GM18505 (cell line): ENCODE measurements around the gene AGBL3.

Experiments used
- ATAC-seq: cut with Tn5 transposase; IDR thresholded peaks from one replicate; pipeline ENCODE4 v1.9.1; 2021; ENCODE audit not compliant: unreplicated experiment
- POLR2A ChIP-seq: IDR thresholded peaks from 4 replicates; pipeline ENCODE4 v1.6.1; 2011; ENCODE audit warnings: borderline replicate concordance; ENCODE audit not compliant: insufficient read depth, insufficient read length; ENCODE audit errors: extremely low read depth

The AGBL3 gene

DNA sequence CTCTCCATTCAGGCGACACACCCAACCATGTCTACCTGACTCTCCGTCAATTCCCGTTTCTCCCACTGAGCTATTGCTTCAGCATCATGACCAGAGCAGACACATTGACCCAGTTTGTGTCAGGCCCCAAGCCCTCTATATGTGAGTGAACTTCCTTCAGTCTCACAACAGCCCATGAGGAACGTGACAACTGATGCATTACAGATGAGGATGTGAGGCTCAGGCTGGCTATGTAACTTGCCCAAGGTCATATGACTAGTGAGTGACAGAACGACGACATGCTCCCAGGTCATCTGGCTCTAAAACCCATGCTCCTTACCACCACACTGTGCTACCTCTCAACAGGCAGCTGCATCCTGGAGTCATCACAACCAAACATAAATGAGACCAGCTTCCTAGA is 165.2 kb downstream of the AGBL3 start:
- no peak for TF ChIP-seq POLR2A
- no peak for ATAC-seq

DNA sequence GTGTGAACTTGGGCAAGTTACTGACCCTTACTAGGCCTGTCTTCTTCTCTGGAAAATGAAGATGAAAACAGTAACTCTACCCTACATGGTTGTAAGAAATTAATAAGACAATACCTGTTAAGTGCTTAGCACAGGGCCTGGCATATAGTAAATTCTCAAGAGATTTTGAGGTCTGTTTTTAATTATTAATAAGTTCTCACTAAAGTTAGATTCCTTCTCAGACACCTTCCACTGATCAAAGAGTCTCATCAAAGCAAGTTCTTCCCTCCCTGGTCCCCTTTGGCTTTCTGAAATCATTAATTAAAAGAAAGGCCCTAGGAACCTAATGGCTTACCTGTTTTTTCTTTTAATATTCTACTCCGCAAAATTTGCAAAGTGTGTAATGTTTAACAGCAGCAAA is 166.1 kb downstream of the AGBL3 start:
- TF ChIP-seq POLR2A = no peak
- ATAC-seq = no peak

DNA sequence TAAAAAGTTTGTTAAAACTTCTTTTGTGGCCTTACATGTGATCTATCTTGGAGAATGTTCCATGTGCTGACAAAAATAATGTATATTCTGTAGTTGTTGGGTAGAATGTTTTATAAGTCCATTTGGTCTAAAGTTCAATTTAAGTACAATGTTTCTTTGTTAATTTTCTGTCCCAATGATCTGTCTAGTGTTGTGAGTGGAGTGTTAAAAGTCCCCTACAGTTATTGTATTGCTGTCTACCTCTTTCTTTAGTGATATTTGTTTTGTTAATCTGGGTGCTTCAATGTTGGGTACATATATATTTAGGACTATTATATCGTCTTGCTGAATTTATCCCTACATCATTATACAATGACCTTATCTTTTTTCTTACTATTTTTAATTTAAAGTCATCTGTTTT is 168.4 kb downstream of the AGBL3 start:
- no peak for ATAC-seq
- TF ChIP-seq POLR2A = no peak

DNA sequence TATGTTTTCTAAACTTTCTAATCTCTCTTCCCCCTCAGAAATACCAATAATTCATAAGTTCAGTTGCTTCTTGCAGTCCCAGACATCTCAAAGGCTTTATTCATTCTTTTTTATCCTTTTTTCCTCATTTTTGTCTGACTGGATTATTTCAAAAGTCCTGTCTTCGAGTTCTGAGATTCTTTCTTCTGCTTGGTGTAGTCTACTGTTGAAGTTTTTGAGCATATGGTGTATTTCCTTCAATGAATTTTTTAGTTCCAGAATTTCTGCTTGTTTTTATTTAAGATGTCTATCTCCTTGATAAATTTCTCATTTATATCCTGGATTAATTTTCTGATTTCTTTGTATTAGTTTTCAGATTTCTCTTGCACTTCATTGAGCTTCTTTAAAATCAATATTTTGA is 170.0 kb downstream of the AGBL3 start:
- no peak for ATAC-seq
- no peak for TF ChIP-seq POLR2A

DNA sequence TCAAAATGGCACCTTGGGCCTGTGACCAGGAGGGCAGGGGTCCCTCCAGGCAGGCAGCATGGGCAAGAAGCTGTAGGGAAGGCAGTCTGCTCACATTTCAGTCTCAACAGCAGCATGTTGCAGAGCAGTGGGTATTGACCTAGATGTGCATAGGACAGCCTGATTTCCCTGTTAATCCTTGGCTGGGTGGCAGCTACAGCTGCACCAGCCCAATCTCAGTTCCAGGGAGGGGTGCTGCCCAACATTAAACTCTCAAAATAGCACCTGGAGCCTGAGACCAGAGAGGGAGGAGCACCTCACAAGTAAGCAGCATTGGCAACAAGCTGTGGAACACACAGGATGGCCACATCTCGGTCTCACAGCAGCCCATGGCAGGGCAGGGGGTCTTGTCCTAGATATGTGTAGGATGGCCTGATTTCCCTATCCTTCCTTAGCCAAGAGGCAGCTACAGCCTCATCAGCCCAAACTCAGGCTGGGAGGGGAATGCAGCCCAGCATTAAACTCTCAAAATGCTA is 171.9 kb downstream of the AGBL3 start:
- TF ChIP-seq POLR2A = no peak

DNA sequence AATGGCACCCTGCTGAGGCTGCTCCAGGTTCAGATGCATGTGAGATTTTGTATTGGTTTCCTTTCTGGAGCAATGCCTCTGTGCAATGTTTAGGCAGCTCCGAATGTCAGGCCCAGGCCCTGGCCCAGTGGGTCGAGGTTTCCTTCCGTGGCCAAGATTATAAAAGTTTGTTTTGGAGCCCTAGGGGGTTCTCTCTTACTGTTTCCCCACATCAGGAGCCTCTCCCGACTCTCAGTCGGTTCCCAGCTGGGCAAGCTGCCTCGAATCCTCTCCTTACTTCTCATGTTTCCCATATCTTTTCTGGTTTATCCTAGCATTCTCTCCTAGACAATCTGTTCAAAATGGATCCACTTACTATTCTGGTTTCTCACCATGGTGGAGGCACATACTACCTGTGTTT is 172.6 kb downstream of the AGBL3 start:
- no peak for ATAC-seq
- no peak for TF ChIP-seq POLR2A

More for the DNA sequence above, 171.9 kb downstream of the AGBL3 start:
- ATAC-seq = no peak

DNA sequence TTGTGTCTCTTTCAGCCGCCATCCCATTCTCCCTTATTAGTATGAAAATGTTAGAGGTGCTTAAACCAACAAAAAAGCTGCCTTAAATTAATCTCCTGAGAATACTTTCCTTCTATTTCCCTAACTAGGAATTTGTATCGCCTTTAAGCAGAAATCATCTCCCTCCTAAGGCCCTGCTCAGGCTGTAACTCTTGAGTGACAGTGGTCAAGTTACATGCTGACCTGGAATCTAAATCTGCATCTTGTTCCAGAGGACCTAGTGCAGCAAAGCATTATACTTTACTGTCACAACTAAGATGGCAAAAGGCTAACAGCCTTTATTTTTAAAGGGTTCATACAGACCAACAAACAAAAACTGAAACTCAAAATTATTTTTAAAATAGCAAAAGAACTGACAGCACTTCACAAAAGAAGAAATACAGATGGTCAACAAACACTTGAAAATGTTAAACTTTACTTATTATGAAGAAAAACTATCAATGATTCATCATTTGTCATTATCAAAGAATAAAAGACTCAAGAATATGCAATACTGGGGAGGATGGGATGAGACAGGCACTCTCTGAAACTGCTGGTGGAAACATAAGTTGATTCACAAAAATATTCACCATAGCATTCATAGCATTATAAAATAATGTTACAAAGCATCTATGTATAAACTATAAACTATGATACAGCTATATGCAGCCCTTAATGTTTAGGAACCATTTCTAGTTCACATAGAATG is 173.2 kb downstream of the AGBL3 start:
- no peak for TF ChIP-seq POLR2A
- no peak for ATAC-seq

DNA sequence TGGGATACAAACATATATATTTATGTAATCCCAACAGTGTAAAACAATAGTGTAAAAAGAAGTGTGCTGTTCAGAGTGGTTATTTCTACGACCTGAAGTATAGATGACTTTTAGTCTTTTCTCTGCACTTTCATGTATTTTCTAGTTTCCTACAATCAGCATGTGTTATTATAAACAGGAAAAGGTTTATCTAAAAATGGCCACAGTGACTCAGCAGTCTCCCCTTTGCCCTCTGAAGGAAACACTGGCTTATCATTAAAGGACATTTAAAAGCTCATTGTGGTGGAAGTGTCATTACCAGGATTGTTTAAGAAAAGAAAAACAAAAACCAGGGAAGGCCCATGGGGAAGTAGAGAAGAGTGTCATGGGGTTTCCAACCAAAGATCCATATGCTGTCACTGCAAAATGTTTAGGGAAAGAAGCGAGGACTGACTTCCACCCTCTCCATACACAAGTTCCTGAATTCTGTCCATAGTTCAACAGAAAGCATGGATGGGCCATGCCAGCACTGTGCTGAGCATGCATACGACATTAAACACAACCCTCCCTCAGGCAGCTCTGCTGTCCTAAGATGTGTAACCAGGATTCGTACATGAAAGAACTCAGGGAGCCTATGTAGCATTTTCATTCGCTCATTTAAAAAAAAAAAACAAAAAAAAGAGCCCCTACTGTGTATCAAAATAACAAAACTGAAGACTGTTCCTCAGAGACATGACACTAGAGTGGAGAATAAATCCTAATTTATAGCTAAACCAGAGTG is 174.0 kb downstream of the AGBL3 start:
- ATAC-seq = no peak
- TF ChIP-seq POLR2A = no peak

DNA sequence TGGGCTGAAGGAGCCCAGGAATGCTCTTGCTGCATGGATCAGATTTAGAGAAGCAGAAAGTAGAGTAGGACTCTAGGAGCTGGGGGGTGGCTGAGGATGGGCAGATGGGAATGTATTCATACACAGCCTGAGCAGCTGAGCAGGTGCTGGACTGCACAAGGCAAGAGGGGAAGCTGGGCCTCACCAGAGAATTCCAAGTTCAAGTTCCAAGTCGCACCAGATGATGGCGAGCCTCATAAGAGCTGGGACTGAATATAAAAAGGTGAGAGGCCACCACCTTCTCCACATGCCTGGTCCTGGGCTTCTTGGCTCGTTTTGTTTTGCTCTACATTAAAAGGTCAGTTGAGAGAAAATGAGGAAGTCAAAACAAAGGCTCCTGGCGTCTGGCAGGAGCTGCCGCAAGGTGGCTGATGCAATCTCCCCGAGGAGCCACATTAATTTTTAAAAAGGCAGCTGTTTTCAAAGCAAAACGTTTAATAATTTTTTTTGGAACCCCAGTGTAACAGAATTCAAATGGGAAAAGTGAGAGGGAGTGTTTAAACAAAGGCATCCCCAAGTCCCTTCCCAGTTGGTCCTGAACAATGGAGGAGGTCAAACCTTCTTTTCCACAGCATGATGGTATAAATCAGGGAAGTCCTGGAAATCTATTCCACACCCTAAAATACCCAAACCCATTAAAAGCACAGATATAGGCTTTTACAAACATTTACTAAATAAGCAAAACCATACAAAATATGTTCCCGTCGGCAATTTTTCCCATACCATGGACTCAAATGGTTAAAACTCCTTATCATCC is 174.7 kb downstream of the AGBL3 start:
- TF ChIP-seq POLR2A = peak; percentile 41
- no peak for ATAC-seq

DNA sequence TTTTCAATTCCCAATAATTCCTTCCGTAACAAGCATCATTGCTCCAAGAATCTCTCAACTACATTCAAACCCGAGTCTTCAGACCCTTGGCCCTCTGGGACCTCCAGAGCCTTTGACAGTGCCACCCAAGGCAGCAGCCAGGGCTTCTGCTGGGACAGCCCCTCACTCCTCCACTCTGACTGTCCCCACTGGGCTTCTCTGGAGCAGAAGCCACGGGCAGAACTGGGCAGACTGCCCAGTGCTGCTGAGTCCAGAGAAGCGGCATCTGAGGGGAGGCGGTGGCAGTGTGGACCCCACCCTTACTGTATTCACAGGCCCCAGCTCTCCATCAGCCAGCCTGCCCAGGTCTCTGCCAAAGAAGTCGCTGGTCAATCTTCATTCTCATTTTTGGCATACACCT is 175.4 kb downstream of the AGBL3 start:
- no peak for TF ChIP-seq POLR2A
- no peak for ATAC-seq

DNA sequence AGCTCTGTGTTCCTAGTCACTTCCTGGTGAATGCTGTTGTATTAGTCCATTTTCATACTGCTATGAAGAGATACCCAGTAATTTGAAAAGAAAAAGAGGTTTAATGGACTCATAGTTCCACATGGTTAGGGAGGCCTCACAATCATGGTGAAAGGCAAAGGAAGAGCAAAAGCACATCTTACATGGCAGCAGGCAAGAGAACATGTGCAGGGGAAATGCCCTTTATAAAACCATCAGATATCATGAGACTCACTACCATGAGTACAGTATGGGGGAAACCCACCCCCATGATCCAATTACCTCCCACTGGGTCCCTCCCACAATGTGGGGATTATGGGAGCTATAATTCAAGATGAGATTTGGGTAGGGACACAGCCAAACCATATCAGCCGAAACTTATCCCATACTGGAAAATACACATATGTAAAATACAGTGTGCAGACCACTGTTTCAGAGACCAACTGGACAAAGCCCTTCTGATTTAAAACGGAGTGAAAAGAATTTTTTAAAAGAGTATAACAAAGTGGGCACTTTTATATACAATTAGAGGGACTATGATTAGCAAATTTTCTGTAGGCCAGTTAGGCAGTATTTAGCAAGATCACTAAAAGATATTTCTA is 176.2 kb downstream of the AGBL3 start:
- ATAC-seq = no peak
- TF ChIP-seq POLR2A = no peak

DNA sequence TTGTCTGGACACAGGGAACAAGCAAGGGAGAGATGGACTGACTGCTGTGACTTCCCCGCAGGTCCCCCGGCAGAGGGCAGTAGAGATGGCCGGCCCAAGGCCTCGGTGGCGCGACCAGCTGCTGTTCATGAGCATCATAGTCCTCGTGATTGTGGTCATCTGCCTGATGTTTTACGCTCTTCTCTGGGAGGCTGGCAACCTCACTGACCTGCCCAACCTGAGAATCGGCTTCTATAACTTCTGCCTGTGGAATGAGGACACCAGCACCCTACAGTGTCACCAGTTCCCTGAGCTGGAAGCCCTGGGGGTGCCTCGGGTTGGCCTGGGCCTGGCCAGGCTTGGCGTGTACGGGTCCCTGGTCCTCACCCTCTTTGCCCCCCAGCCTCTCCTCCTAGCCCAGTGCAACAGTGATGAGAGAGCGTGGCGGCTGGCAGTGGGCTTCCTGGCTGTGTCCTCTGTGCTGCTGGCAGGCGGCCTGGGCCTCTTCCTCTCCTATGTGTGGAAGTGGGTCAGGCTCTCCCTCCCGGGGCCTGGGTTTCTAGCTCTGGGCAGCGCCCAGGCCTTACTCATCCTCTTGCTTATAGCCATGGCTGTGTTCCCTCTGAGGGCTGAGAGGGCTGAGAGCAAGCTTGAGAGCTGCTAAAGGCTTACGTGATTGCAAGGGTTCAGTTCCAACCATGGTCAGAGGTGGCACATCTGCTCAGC is 178.2 kb downstream of the AGBL3 start:
- no peak for ATAC-seq
- no peak for TF ChIP-seq POLR2A
